ENCODE data around the gene COMMD2.
A peak's percentile ranks its signal among the peaks of the same experiment; 100 is the strongest.

COMMD2 gene

DNA sequence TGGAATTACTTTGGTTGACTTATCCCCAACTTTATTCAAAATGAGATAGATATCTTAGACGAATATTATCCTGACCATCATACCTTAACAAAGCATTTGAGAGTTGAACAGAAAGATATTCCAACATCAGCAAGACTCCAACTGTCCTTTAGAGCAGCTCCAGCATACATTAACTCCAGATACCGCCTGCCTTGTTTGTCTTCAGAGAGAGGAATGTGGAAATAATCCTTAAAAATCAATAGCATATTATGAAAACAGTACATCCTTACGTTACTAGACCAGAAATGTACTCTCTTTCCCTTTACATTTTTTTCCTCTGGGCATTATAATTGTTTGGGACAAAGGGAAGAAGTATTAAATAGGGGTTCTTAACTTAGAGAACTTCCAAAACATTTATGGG lies 38.4 kb upstream of the COMMD2 start:
- TF ChIP-seq, protein P1, sequence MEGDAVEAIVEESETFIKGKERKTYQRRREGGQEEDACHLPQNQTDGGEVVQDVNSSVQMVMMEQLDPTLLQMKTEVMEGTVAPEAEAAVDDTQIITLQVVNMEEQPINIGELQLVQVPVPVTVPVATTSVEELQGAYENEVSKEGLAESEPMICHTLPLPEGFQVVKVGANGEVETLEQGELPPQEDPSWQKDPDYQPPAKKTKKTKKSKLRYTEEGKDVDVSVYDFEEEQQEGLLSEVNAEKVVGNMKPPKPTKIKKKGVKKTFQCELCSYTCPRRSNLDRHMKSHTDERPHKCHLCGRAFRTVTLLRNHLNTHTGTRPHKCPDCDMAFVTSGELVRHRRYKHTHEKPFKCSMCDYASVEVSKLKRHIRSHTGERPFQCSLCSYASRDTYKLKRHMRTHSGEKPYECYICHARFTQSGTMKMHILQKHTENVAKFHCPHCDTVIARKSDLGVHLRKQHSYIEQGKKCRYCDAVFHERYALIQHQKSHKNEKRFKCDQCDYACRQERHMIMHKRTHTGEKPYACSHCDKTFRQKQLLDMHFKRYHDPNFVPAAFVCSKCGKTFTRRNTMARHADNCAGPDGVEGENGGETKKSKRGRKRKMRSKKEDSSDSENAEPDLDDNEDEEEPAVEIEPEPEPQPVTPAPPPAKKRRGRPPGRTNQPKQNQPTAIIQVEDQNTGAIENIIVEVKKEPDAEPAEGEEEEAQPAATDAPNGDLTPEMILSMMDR (IDR thresholded peaks at IDR 0.05; ENCODE audit: low read depth, low read length, poor library complexity, severe bottlenecking), result no peak
- no peak for TF ChIP-seq EZH2phosphoT487 (IDR thresholded peaks at IDR 0.05; ENCODE audit: borderline replicate concordance, low read length)
- peaks cover 8% of the 10 kb centered on the region for H3K27me3 ChIP-seq (ENCODE audit: control insufficient read depth, low read length)
- H3K4me2 ChIP-seq (ENCODE audit: low read length), result no peak overlapping the region
- no peaks in the 10 kb centered on the region for H3K36me3 ChIP-seq (ENCODE audit: control insufficient read depth, low read length)
- no peaks in the 10 kb centered on the region for H3K9me3 ChIP-seq (ENCODE audit: control insufficient read depth, insufficient read depth, low read length)
- H3K79me2 ChIP-seq (ENCODE audit: control insufficient read depth, low read length), result no peaks in the 10 kb centered on the region
- H3F3A ChIP-seq (ENCODE audit: control insufficient read depth, insufficient read depth), result no peaks in the 10 kb centered on the region
- no peak overlapping the region for H3K4me3 ChIP-seq (ENCODE audit: low read length)
- no peak overlapping the region for H3K27ac ChIP-seq (ENCODE audit: low read depth, low read length)
- no peaks in the 10 kb centered on the region for H3K9me2 ChIP-seq (replicated peaks; ENCODE audit: control insufficient read depth, low read length)
- no peaks in the 10 kb centered on the region for H3K4me1 ChIP-seq (ENCODE audit: control insufficient read depth, low read length)
- no peaks in the 10 kb centered on the region for H4K20me1 ChIP-seq (ENCODE audit: control insufficient read depth, insufficient read depth, low read depth, low read length)

DNA sequence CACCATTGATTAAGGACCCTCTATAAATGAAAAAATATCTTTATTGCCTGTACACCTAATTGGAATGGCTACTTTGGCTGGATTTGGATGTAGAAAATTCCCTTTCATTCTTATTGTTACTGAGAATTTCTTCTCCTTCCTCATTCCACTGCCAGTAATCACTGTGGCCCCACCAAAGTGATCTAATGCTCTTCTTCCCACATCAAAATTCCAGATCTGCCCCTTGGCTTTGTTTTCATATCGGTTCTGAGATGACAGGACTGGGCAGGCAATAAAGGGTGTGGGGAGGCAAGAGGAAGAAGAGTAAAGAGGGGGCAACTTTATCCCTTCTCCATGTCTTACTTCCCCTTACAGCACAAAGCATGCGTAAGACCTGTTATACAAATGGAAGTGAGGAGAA lies 38.0 kb upstream of the COMMD2 start:
- Histone ChIP-seq H3K9me3 (ENCODE audit: control insufficient read depth, insufficient read depth, low read length) (no peaks in the 10 kb centered on the region), H3K27ac (ENCODE audit: low read depth, low read length) (no peak overlapping the region), H3K27me3 (ENCODE audit: control insufficient read depth, low read length) (peaks cover 8% of the 10 kb centered on the region), H3K9me2 (replicated peaks; ENCODE audit: control insufficient read depth, low read length) (no peaks in the 10 kb centered on the region), H3K4me3 (ENCODE audit: low read length) (no peak overlapping the region), H3K36me3 (ENCODE audit: control insufficient read depth, low read length) (no peaks in the 10 kb centered on the region), H3K4me1 (ENCODE audit: control insufficient read depth, low read length) (no peaks in the 10 kb centered on the region), H3K4me2 (ENCODE audit: low read length) (no peak overlapping the region), H3K79me2 (ENCODE audit: control insufficient read depth, low read length) (no peaks in the 10 kb centered on the region), H3F3A (ENCODE audit: control insufficient read depth, insufficient read depth) (no peaks in the 10 kb centered on the region), H4K20me1 (ENCODE audit: control insufficient read depth, insufficient read depth, low read depth, low read length) (no peaks in the 10 kb centered on the region)
- TF ChIP-seq EZH2phosphoT487 (IDR thresholded peaks at IDR 0.05; ENCODE audit: borderline replicate concordance, low read length), result no peak
- TF ChIP-seq, protein P1 (IDR thresholded peaks at IDR 0.05; ENCODE audit: low read depth, low read length, poor library complexity, severe bottlenecking), result no peak

DNA sequence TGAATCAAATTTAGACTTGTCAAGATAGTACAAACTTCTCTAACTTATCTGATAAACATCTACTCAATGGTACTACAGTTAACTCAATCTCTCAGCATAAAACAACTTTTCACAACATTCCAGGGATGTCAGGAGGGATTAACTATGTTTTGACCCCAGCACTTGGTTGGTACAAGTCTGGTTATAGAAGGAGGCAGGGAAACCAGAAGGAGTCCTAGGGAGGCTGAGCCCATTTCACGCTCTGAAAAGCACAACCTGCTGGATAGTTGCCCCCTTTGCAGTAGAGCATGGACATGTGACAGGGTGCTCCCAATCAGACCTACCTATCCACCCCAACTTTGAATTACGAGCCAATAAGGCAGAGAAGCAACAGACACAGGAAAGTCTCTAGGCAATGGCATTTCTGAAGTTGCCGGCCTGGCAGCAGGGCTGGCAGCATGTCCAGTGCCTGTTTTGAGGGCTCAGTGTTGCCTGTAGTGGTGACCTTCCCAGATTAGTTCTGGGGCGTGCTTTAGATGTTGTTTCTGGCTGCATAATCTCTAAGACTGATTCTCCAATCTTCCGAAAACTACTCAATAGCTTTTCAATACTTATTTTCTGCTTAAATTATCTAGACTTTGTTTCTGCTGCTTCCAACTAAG lies 31.9 kb upstream of the COMMD2 start:
- Histone ChIP-seq H3K4me1 (ENCODE audit: control insufficient read depth, low read length) (peaks cover 45% of the 10 kb centered on the region), H3K27ac (ENCODE audit: low read depth, low read length) (peak overlapping the region; percentile 32; the same call in 1 of the 2 replicates)
- TF ChIP-seq, protein P1 (IDR thresholded peaks at IDR 0.05; ENCODE audit: low read depth, low read length, poor library complexity, severe bottlenecking), result no peak
- no peak for TF ChIP-seq EZH2phosphoT487 (IDR thresholded peaks at IDR 0.05; ENCODE audit: borderline replicate concordance, low read length)

More for the DNA sequence above, 31.9 kb upstream of the COMMD2 start:
- H3K36me3 ChIP-seq (ENCODE audit: control insufficient read depth, low read length), result no peaks in the 10 kb centered on the region
- H3K4me3 ChIP-seq (ENCODE audit: low read length), result no peak overlapping the region
- H3F3A ChIP-seq (ENCODE audit: control insufficient read depth, insufficient read depth), result 0 out of 2 replicates have a peak, but pooled peaks cover 3% of the 10 kb centered on the region
- H3K4me2 ChIP-seq (ENCODE audit: low read length), result no peak overlapping the region; the same call in 1 of the 2 replicates
- no peaks in the 10 kb centered on the region for H4K20me1 ChIP-seq (ENCODE audit: control insufficient read depth, insufficient read depth, low read depth, low read length)
- no peaks in the 10 kb centered on the region for H3K9me3 ChIP-seq (ENCODE audit: control insufficient read depth, insufficient read depth, low read length)
- no peaks in the 10 kb centered on the region for H3K79me2 ChIP-seq (ENCODE audit: control insufficient read depth, low read length)
- H3K9me2 ChIP-seq (replicated peaks; ENCODE audit: control insufficient read depth, low read length), result no peaks in the 10 kb centered on the region
- H3K27me3 ChIP-seq (ENCODE audit: control insufficient read depth, low read length), result no peaks in the 10 kb centered on the region

All from DOHH2 (cell line).